HG02763 (cell line): ENCODE data around the gene COLEC11.
"Not testable (repeated sequence)": the region's sequence is repeated elsewhere in the genome, so short reads cannot be mapped to it uniquely, and the experiment has no call there.

Experiments used
- ATAC-seq: cut with Tn5 transposase; IDR thresholded peaks from one replicate; pipeline ENCODE4 v1.9.1; 2021; ENCODE audit warnings: mild to moderate bottlenecking, moderate library complexity; ENCODE audit not compliant: unreplicated experiment

The COLEC11 gene

GRCh38 chr2:3594493-3595281 is at the start of gene COLEC11:
COLEC11 (plus strand) TSS chr2:3595112; CDS start chr2:3604341, 9,229 bp downstream.
- ATAC-seq: no peak

GRCh38 chr2:3545788-3546478 is 49.0 kb upstream of the COLEC11 start:
- ATAC-seq: no peak

- no peak for ATAC-seq
Observed at GRCh38 chr2:3547915-3548314, 47.0 kb upstream of the COLEC11 start.

GRCh38 chr2:3553946-3554345 is 41.0 kb upstream of the COLEC11 start:
- ATAC-seq: no peak

GRCh38 chr2:3557639-3558204 is 37.2 kb upstream of the COLEC11 start:
- ATAC-seq: peak; percentile 22

DNA sequence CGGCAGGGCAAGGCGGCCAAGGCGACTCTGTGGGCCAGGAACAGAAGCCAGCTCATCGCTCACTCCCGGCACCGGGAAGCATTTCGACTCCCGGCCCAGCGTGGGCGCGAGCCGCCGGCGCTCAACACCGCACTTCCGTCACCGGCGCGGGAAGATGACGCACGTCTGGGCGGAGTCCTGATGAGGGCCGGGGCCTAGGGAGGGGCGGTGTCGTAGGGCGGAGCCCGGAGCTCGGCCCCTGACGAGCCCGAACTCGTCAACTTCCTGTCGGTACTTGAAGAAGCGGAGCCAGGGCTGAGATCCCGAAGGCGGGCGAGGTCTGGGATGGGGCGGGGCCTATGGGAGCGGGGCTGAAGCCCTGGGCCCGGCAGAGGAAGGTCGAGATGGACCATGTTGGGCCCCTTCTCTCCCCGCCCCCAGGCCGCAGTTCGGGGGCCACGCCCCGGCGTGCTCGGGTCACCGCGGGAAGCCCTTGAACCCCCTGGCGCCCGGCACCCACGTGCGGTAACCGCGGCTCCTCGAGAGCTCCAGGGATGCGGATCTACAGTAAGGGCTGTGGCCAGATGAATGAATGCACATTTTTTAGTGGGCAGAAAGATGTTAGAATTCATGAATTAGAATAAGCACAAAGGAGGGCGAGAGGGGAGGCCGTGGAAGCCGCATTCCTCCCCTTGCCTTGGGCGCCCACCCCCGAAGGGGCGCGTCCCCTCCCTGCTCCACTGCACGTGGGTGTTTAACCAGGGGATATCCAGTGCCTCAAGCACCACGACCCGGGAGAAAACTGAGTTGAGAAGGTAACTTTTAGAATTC is 36.5 kb upstream of the COLEC11 start, which contains the start of gene RNASEH1:
Gene RNASEH1, minus strand, starts transcription at position 129 of the 810 bp plus-strand sequence. Its CDS starts 73 bp downstream, at position 56.
- ATAC-seq: peak; percentile 95

DNA sequence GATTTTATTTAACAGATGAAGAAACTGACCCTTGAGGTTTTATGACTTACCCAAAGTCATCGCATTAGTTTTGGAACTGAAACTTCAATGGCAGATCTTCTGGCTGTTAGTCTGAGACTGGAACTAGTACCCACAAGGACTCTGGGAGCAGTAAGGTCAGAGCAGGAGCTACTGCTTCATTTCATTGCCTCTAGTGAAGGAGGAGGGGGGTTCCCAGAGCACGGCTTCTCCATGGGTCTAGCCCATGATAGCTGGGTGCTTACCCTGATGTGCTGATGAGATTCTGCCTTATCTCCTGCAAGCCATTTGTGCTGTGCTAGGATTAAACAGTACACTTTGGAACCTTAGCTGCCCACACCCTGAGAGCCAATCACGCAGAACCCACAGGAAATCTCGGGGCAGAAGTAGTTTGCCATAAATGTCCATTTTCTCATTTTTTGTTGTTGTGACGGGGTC is 31.4 kb upstream of the COLEC11 start:
- ATAC-seq: peak; percentile 54

GRCh38 chr2:3565117-3565516 is 29.8 kb upstream of the COLEC11 start:
- no peak for ATAC-seq

- no peak for ATAC-seq
Observed at GRCh38 chr2:3566806-3567205, 28.1 kb upstream of the COLEC11 start.

- ATAC-seq: not testable (repeated sequence)
Observed at GRCh38 chr2:3569656-3570055, 25.3 kb upstream of the COLEC11 start.

GRCh38 chr2:3571284-3571683 is 23.6 kb upstream of the COLEC11 start:
- no peak for ATAC-seq

DNA sequence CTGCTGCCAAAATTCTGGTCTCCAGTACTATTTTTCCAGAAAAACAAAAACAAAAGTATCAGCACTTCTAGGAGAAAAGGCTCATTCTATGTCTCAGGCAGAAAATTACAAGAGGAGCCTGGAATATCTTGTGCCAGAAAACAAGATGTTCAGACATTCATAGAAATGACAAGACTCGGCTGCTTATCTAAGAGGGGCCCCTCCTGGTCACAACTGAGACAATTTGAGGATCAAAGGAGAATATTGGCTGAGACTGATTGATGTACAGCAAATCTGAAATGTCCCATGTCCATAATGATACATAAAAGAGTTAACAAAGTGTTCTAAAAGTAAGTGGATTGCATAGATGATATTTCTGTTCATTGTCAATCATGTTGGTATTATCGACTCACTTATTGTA is 22.3 kb upstream of the COLEC11 start:
- no peak for ATAC-seq

GRCh38 chr2:3574155-3574554 is 20.8 kb upstream of the COLEC11 start:
- no peak for ATAC-seq

DNA sequence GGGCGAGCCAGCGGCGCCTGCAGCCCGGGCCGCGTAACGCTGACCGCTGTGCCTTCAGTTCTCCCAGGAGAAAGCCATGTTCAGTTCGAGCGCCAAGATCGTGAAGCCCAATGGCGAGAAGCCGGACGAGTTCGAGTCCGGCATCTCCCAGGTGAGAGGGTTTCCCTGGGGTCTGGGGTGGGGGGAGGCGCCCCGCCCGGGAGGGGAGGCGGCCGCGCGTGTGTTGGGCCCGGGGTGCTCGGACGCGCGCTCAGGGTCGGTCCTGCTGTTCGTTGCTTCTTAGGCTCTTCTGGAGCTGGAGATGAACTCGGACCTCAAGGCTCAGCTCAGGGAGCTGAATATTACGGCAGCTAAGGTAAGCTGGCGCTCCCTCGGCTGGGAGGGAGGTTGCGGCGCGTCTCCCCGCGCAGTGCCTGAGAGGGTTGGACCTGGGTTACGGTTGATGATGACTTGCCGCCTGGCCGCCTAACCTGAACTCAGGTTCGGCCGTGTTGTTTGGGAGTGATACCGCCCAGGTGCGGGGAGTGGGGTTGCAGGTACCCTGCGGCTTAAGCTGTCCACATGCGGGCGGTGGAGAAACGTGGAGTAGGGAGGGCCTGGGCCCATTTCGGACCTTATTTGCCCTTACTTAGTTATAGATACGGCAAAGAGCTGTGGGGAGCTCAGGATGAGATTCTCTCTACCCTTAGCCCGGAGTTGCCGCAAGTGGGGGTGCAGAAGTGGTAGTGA is 19.2 kb upstream of the COLEC11 start:
- ATAC-seq: peak; percentile 17

GRCh38 chr2:3576263-3576630 is 18.7 kb upstream of the COLEC11 start:
- not testable (repeated sequence) for ATAC-seq

DNA sequence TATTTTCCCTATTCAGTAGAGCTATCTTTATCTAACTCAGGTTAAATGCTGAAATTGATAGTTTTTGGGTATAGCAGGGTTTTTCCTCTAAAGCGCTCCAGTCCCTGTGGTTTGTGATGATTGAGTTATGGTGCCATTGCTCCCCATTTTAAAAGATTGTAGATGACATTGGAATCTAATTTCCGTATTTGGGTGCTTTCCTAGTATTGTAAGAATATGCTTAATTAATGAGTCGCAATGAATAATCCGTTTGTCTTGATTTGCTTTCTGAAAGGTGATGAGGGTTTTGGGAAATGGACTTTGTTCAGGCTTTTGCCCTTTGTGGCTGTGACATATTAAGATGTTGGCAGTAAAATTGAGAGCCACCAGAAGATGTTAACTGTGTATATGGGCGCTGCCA is 15.9 kb upstream of the COLEC11 start:
- no peak for ATAC-seq

DNA sequence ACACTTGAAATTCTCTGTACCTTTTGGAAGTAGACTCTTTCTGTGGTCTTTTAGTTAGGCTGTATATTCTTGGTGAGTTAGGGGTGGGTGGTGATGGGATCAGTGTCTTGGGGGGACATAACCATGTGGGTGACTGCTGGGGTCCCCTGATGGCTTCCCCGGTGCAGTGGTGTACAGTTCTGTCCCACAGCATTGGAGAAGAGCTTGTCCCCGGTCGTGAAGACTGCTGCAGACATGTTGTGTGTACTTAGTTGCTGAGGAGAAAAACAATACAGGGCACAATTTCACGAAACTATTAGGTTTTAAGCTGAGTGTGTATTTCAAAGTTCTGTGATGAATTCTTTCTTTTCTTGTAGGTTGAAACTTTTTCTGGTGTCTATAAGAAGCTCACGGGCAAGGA is 14.5 kb upstream of the COLEC11 start:
- no peak for ATAC-seq

GRCh38 chr2:3581367-3582262 is 13.3 kb upstream of the COLEC11 start:
- ATAC-seq: no peak

- no peak for ATAC-seq
Observed at GRCh38 chr2:3584076-3584475, 10.8 kb upstream of the COLEC11 start.
